HG02588 (cell line): ENCODE data around the gene ARAP3.

Experiments
- ATAC-seq: cut with Tn5 transposase; IDR thresholded peaks from one replicate; pipeline ENCODE4 v1.9.1; 2021; ENCODE audit warnings: mild to moderate bottlenecking, moderate library complexity; ENCODE audit not compliant: unreplicated experiment

ARAP3 gene

DNA sequence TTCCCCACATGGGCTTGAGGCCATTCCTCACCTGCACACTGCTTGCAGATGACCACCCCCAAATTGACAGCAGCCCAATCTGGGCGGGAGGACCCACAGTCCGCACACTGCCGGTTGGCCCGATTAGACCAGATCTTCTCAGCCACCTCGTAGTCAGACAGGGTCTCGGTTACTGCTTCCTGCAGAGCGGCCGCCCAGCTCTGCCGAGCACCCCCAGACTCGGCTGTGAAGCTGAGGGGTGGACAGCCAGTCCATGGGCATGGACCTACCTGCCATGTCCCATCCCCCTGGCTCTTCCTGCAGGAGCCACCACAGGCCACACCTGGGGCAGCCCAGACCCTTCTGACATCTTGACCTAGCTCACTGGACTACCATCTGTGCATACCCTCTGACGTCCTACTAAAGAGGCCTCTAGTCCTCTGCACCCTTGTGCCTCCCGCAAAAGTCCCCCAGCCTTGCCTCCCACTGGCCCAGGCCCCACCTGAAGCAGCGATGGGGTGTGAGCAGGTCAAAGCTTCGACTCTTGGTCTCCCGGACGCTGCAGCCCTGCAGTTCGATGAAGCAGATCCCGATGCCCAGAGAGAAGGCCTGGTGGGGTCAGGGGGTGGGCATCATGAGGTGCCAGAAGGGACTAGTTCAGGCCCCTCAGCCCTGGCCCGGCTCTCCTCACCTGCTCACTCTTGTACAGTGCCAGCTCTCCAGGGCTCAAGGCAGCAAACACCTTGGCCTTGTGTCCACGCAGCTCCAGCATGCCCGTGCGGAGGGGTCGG is 9.8 kb downstream of the ARAP3 start:
- no peak for ATAC-seq

DNA sequence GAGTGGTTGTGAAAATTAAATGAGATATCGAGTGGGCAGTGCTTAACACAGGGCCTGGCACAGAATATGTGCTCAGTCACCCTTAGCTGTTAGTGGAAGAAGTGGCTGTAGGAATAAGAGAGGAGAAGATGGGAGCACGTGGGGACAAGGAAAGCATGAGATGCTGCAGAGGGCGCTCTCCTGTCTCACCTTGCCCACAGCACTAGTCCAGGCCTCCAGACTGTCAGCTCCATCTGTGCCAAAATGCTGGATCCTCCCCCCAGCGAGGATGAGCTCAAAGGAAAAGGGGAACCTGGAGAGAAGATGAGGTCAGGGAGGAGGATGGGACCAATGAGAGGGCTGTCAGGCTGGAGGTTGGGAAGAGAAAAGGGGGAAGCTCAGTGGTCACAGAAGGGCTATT is 12.5 kb downstream of the ARAP3 start:
- ATAC-seq, result no peak

DNA sequence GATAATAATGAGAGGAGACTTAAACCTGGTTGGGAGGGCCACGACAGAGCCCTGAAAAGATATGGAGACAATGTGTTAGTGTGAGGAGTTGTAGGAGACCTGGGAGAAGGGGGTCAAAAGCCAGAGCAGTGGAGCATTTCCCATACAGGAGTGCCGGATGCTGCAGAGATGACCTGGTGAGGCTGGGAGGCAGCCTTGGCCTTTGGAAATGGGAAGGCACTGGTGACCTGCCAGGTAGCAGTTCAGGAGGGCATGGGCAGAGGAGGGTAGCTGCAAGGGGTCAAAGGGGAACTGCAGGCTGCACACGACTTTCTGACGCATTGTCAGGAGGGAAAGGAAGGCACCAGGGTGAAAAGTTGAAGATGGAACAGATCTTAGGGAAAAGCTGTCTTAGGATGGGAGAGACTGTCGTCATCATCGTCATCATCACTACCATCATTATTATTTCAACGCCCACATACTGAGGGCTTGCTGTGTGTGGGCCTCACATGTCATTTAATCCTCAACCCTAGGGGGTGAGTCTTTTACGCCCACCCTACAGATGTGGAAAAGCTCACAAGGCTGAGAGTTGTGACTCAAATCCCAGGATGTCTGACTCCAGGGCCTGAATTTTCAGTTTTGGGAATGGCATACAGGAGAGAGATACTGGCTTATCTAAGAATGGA is 13.3 kb downstream of the ARAP3 start:
- no peak for ATAC-seq

DNA sequence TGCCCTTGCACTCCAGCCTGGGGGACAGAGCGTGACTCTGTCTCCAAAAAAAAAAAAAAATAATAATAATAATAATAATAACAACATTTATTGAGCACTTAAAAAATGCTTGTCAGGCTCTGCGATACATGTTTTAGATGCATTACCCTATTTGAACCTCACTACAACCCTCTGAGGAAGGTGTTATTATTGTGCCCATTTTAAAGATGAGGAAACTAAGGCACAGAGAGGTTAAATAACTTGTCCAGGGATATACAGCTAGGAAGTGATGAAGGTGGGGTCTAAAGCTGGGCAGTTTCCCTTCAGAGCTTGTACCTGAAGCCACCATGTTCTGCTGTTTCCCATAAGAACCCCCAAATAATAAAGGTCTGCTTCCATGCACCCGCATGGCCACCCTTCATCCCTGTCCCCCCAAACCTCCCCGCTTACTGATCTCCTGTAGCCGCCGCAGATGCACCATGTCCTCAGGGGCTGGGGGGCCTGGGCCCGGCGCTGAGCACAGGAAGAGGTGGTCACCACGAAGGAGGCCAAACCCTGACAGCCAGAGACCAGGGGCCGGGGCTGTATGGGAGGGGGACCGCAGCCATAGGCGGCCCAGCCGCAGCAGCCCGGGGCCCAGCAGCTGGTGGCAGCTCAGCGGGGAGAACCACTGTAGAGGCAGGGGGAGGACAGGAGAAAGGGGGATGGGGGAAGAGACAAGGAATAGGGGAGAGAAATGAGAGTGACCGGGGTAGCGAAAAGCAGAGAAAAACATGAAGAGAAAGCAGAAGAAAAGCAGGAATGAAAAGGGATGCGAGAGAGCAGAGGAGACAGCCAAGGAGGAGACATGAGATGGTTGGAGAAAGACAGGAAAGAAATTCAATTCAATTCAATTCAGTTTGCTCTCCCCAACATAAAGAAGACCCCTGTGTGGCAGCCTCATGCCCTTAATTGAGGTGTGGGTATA is 15.8 kb downstream of the ARAP3 start:
- no peak for ATAC-seq

DNA sequence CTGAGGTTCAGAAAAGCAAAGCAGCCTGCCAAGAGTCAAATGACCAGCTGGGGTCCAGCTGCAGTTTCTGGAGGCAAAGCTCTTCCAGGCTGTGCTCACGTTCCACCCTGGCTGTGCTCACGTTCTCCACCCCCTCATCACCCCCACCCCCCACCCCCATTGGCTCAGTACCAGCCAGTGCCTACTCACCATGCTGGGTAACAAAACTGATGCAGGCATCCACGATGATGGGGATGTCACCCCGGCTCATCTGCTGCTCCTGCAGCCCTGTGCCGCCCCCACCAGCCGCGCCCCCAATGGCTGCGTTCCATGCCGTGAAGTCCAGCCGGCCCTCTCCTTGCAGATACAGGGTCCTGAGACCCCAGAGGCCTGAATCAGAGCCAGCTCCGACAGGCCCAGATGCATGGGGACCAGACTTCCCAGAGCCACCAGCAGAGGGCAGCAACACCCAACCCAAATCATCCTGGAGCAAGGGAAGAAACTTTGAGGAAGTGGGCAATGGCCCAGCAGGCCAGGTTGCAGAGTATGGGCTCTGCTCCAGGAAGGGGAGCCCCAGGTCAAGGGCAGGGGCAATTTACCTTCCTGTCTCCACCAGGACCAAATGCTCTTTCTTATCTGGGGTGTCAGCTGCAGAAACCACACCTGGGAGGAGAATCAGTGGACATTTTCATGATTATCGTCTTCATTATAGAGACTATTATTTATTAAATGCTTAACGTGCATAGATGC is 17.1 kb downstream of the ARAP3 start:
- ATAC-seq, result peak; percentile 93

DNA sequence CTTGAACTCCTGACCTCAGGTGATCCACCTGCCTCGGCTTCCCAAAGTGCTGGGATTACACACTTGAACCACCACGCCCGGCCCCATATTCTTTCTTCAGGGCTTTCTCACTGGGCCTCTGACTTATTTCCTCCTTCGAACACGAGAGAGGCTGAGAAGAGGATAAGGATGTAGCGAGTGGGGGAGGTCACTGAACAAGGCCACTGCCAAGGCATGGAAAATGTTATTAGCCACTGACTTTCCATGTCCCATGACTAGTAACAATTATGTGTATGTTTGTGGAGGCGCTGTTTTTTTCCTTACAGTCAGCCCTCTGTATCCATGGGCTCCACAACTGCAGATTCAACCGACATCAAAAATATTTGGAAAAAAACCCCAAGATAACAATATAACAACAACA is 18.5 kb downstream of the ARAP3 start:
- no peak for ATAC-seq

DNA sequence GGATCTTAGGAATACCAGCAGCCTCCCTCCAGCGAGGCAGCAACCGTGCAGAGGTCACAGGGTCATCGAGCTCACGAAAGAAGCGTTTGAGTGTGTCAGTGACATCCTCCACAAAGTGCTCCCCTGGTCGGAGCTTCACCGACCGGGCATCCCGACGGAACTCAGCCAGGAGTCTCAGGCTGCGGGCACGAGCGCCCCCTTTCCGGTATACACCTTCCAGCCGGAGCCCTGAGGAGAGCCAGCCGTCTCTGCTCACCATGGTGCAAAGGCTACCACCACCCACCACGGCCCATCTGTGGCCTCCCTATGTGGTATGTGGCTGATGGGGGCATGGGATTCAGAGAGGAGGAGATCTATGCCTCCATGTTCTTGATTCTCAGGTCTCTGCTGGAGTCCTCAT is 20.0 kb downstream of the ARAP3 start:
- ATAC-seq, result no peak

DNA sequence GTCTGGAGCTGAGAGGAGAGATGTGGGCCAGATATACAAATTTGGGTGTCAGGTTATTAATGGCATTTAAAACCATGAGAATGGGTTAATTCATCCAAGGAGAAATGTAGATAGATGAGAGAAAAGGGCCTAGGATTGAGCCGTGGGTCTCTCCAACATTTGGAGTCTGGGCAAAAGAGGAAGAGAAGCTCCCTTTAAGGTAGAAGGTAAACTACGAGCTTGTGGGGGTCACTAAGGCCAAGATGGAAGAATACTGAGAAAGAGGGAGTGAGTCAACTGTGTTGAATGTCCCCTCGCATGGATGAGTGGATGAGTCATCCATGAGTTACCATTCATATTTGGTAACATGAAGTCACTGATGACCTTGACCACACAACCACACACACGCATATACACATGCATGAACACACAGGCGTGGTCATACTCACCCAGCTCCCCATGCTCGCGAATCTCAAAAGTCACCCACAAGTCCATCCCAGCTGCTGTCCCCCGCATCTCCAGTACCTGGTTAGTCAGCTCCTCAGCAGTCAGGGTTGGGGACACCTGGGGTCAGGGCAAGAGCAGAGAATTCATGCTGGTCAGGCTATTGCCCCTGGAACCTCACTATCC is 24.0 kb downstream of the ARAP3 start:
- peak; percentile 58 for ATAC-seq

DNA sequence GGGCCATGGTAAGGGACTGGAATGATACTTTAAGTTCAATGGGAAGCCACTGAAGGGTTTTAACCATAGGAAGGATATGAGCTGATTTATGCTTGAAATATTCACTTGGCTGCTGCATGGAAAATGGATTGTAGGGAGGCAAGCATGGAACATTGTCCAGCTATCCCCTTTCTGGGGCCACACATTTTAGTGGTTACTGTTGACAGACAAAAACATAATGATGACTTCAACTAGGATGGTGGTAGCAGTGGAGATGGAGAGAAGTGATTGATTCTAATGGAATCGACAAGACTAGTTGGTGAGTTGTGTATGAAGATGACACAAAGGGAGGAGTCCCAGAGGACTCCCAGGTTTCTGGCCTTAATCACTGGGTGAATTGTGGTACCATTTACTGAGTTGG is 24.6 kb downstream of the ARAP3 start:
- ATAC-seq, result no peak

DNA sequence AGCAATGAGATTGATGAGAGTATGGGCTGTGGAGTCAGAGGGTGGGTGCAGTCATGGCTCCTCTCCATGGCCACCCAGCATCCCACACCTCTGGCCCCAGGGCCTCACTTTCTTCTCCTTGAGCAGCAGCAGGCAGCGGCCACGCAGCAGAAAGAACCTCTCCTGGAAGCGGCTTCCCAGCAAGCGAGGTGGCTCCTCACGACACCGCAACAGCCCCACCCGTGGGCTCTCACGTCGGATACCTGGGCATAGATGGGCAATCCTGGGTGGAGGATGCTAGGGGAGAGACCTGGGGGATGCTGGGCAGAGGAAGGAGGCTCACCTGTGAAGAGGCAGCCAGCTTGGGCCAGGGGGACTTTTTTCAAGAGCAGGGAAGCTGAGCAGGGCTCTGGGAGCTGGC is 25.6 kb downstream of the ARAP3 start:
- no peak for ATAC-seq

DNA sequence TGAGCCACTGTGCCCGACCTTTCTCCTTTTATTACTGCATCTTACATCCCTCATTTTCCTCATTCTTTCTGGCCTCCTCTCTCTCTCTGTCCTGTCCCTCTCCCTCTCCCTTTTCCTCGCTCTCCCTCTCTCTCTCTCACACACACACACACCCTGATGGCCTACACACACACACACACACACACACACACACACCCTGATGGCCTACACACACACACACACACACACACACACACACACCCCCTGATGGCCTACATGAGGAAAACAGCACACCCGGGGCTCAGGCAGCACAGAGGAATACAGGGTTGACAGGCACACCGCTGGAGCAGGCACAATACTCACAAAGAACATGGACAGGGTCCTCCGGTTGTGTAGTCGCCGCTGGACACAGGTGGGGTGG is 27.0 kb downstream of the ARAP3 start:
- ATAC-seq, result no peak

DNA sequence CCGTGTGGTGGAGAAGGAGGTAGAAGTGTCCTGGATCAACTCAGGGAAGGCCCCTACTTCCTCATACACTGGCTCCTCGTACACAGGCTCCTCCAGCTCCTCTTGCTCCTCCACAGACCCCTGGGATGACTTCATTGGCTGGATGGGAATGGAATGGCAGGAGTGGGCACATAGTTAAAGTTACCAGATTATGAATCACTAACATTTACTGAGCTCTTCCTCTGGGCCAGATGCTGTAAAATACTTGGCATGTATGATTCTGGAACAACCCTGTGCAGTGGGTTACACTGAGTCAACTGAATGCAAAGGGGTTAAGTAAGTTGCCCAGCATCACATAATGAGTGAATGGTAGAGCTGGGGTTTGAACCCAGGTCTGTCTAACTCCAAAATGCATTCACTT is 27.7 kb downstream of the ARAP3 start:
- no peak for ATAC-seq

DNA sequence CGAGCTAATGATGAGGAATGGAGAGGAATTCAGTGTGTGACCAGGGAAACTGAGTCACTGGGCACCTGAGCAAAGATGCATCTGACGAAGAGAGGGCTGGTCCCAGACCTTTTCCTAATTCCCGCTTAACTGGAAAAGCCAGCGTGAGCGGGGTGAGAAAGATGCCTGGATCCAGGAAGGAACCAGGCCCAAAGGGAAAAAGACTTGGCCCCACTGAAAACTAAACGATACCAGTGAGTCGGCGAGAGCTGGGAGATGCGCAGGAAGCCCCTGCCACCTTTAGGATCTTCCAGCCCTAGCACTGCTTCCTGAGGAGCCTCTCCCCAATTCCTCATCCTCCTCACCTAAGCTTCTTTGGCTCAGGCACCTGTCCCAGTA is 30.3 kb downstream of the ARAP3 start:
- no peak for ATAC-seq

DNA sequence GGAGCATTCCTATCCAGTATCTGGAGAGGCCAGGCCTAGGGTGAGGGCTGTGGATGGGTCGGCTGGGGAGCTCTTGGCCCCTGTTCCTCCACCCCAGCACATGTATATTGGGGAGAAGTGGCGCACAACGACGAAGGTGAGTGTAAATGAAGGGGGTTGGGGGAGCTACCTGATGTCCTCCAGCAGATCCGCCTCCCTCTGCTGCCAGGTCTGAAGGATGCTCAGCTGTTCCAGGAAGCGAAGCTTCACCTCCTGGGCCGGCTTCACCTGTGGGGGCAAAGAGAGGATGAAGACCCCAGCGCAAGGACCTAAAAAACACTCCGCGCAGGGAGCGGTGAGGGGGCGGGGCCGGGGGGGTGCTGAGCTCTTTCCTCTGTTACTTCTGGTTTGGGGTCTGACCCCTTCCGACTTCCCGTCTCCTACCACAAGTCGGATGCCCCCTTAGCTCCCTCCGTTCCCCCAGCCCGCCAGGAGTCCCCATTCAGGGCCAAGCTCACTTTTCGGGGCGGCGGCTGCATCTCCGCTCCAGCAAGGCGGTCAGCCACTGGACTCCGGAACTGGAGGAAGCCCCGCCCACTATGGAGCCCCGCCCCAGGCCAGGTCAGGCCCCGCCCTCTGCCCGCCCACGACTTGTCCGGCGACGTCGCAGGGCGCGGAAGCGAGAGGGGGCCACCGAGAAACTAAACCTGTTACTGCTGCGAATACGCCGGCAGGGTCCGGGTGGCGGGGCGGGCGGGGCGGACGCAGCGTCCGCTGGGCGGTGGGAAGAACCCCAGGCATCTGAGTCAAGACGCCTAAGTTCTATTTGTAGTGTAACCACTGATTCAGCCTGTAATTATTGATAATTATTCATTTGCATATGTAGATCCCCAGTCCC is 30.9 kb downstream of the ARAP3 start, which contains the start of gene FCHSD1:
FCHSD1 (minus strand) TSS at position 568 of the 877 bp plus-strand sequence; CDS start at position 518, 50 bp downstream.
- peak; percentile 94 for ATAC-seq

DNA sequence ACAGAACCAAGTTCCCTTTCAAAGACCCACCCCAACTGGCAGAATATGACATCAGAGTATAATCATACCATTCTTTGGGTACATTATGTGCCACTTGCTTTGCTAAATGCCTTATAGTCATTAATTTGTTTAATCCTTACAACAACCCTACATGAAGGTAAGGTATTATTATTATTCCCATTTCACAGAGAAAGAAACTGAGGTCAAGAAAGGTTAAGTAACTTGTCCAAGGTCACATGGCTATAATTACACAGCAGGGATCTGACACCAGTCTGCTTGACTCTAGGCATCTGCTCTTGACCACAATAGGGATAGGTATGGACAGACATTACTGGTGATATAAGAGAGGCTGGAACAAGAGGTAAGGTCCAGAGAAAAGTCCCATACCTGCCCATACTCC is 32.1 kb downstream of the ARAP3 start:
- ATAC-seq, result no peak

DNA sequence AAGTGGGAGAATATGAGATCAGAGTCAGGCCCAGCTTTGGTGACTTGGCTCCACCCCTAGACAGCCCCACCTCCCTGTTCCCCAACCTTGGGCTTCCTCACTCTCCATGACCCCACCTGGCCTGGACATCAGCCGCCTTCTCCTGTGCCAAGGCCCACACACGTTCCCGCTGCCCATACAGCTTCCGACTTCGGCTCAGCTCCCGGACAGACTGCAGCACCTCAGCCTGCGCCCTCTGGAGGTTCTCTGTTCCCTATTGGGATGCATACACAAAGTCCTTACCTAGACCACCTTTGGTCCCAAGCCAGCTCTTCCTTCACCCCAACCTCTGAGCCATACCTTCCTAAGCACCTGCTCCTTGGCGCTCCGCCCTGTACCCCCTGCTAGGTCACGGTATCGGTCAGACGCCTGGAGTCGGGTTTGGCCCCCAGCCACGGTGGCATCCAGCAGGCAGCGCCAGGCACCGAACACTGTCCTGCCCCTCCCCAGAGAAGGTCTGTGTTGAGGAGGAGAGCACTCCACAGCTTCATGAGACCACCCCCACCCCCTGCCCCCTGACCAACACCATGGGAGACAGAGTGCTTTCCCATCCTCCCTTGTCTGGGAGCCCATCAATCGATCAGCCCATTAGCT is 32.9 kb downstream of the ARAP3 start:
- no peak for ATAC-seq

DNA sequence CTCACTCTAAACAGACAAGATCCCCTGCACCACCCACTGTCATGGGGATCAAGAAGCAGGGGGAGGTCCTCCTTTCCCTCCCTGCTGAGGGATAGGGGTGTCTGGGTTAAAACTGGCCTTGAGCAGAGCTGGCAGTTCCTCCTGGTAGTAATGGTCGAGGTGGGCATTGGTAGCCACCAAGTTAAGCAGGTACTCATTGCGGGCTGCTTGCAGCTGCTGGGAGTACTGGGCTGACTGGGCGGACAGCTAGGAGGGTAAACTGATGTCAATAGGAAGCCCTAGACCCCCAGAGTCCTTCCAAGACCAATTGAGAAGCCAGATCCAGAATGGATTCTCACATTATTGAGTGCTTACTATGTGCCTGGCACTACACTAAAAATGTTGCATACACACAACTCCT is 34.2 kb downstream of the ARAP3 start:
- no peak for ATAC-seq

DNA sequence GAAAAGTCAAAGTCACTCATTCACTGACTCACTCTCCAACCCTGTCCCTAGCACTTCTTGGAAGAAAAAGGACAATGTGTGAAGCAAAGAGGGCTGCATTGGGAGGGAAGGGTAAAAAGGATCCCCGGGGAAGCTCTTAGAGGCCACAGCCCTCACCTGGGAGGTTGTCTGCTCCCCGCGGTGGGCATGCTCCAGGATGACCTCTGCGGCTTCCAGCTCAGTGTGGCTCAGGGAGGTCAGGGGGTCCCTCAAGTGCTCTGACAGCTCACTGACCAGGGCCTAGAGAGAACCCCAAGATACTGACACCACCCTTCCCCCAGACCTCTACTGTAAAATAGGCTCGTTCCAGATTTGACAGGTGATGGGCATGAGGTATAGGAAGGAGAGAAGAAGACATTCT is 34.8 kb downstream of the ARAP3 start:
- ATAC-seq, result no peak

DNA sequence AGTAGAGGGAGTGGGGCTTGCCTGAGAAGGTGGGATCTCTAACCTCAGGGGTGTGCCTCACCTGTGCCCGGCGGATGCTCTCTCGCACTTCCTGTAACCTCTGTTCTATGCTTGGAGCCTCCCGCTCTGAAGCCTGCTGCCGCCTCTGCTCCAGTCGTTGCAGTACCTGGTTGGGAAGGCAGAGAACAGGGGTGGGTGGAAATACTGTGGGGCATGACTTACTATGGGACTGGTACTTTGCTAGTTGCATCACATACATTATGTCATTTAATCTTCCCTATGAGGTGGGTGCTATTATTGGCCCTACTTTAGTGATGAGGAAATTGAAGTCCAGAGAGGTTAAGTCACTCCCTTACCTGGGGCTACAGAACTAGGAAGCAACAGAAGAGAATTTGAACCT is 36.0 kb downstream of the ARAP3 start:
- ATAC-seq, result no peak
